Epithelial cell of prostate (primary cell): ENCODE results near the gene ADORA1.

Source experiments
- DNase-seq: peaks from one replicate; pipeline ENCODE4 v3.0.0-alpha.2; 2011; ENCODE audit warnings: low read depth, low spot score
- H3K27ac ChIP-seq: fragments of 450-650 bp; 2 replicates; pipeline ENCODE4 v1.5.1; 2017; ENCODE audit warnings: mild to moderate bottlenecking

The ADORA1 gene

GRCh38 chr1:203120325-203121153, 7.0 kb upstream of the ADORA1 start:
- no peak overlapping the region for H3K27ac ChIP-seq
- DNase-seq = no peak

- H3K27ac ChIP-seq = no peak overlapping the region
- no peak for DNase-seq
Measured at GRCh38 chr1:203121186-203122015, 6.1 kb upstream of the ADORA1 start.

GRCh38 chr1:203122159-203122558, 5.4 kb upstream of the ADORA1 start:
- H3K27ac ChIP-seq = no peak overlapping the region
- no peak for DNase-seq

GRCh38 chr1:203124011-203124410, 3.5 kb upstream of the ADORA1 start:
- DNase-seq = no peak
- H3K27ac ChIP-seq = no peak overlapping the region

- no peak overlapping the region for H3K27ac ChIP-seq
- DNase-seq = no peak
Measured at GRCh38 chr1:203124546-203125317, 2.8 kb upstream of the ADORA1 start.

- no peak overlapping the region for H3K27ac ChIP-seq
- no peak for DNase-seq
Measured at GRCh38 chr1:203126151-203126865, 1.2 kb upstream of the ADORA1 start.

GRCh38 chr1:203126866-203127665, 460 bp upstream of the ADORA1 start:
- H3K27ac ChIP-seq = no peak overlapping the region
- no peak for DNase-seq

- no peak for DNase-seq
Measured at GRCh38 chr1:203128431-203128715, 847 bp downstream of the ADORA1 start.

GRCh38 chr1:203128716-203129500, 1.4 kb downstream of the ADORA1 start:
- DNase-seq = no peak
- no peak overlapping the region for H3K27ac ChIP-seq

More at GRCh38 chr1:203128431-203128715, 847 bp downstream of the ADORA1 start:
- H3K27ac ChIP-seq = no peak overlapping the region

- no peak for DNase-seq
- H3K27ac ChIP-seq = no peak overlapping the region
Measured at GRCh38 chr1:203129501-203130231, 2.1 kb downstream of the ADORA1 start.

- no peak overlapping the region for H3K27ac ChIP-seq
Measured at GRCh38 chr1:203130358-203130985, 2.9 kb downstream of the ADORA1 start.

GRCh38 chr1:203131548-203132200, 4.1 kb downstream of the ADORA1 start:
- no peak for DNase-seq
- H3K27ac ChIP-seq = no peak overlapping the region

More at GRCh38 chr1:203130358-203130985, 2.9 kb downstream of the ADORA1 start:
- no peak for DNase-seq

GRCh38 chr1:203133970-203134725, 6.6 kb downstream of the ADORA1 start:
- no peak for DNase-seq
- H3K27ac ChIP-seq = no peak overlapping the region

GRCh38 chr1:203135636-203136305, 8.2 kb downstream of the ADORA1 start:
- DNase-seq = no peak

GRCh38 chr1:203136409-203137042, 9.0 kb downstream of the ADORA1 start:
- H3K27ac ChIP-seq = no peak overlapping the region
- no peak for DNase-seq

More at GRCh38 chr1:203135636-203136305, 8.2 kb downstream of the ADORA1 start:
- H3K27ac ChIP-seq = no peak overlapping the region
